Measurements from ENCODE around the gene GPRIN1.

DNA sequence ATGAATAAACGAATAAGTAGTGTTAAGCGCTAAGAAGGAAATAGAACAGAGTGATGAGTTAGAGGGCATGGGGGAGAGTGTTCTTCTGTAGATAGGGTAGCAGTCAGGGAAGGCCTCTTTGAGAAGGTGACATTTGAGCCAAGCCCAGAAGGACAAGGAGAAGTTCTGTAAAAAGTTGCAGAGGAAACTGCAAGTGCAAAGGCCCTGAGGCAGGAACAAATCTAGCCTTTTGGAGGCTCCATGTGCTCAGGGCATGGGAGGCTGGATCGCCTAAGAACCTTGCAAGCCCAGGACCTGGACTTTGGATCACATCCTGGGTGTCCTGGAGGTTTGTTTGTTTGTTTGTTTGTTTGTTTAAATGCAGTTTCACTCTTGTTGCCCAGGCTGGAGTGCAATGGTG is 28.5 kb upstream of the GPRIN1 start:
- TF ChIP-seq, protein P1, sequence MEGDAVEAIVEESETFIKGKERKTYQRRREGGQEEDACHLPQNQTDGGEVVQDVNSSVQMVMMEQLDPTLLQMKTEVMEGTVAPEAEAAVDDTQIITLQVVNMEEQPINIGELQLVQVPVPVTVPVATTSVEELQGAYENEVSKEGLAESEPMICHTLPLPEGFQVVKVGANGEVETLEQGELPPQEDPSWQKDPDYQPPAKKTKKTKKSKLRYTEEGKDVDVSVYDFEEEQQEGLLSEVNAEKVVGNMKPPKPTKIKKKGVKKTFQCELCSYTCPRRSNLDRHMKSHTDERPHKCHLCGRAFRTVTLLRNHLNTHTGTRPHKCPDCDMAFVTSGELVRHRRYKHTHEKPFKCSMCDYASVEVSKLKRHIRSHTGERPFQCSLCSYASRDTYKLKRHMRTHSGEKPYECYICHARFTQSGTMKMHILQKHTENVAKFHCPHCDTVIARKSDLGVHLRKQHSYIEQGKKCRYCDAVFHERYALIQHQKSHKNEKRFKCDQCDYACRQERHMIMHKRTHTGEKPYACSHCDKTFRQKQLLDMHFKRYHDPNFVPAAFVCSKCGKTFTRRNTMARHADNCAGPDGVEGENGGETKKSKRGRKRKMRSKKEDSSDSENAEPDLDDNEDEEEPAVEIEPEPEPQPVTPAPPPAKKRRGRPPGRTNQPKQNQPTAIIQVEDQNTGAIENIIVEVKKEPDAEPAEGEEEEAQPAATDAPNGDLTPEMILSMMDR (conservative IDR thresholded peaks at IDR 0.05; ENCODE audit: low read depth, low read length): no peak
- no peak for TF ChIP-seq EZH2 (IDR thresholded peaks at IDR 0.05; ENCODE audit: borderline replicate concordance, low read depth, low read length, poor library complexity, severe bottlenecking)

All from A673 (cell line).